ENCODE data around the gene XPC. TPM values are rescaled to one million over a fixed set of nuclear protein-coding genes. Genes with fewer than 3 reads are reported as not detected.
A peak's percentile ranks its signal among the peaks of the same experiment; 100 is the strongest.

XPC gene
- total RNA-seq, 1 experiment from 2014 or later: 34.9 TPM

- TF ChIP-seq PRDM15 (CRISPR knock-in tag; IDR thresholded peaks at IDR 0.05) (no peak), ZNF671 (CRISPR knock-in tag; IDR thresholded peaks at IDR 0.05) (no peak), USF2 (CRISPR knock-in tag; IDR thresholded peaks at IDR 0.05) (no peak), SP1 (CRISPR knock-in tag; conservative IDR thresholded peaks at IDR 0.05) (no peak), NR3C1 (CRISPR knock-in tag; conservative IDR thresholded peaks at IDR 0.05; ENCODE audit: low read depth) (no peak), GABPB1 (CRISPR knock-in tag; IDR thresholded peaks at IDR 0.05) (no peak), USF1 (CRISPR knock-in tag; IDR thresholded peaks at IDR 0.05) (no peak), ZNF219 (CRISPR knock-in tag; IDR thresholded peaks at IDR 0.05; ENCODE audit: borderline replicate concordance) (no peak), MYBL2 (CRISPR knock-in tag; IDR thresholded peaks at IDR 0.05) (no peak), ZNF281 (CRISPR knock-in tag; IDR thresholded peaks at IDR 0.05) (no peak), ARID4B (CRISPR knock-in tag; IDR thresholded peaks at IDR 0.05; ENCODE audit: borderline replicate concordance) (no peak)
These were observed 26.8 kb downstream of the XPC start (continued) for GRCh38 chr3:14151471-14152083.

- Mint-ChIP-seq H3K9me3 (no peaks in the 10 kb centered on the region), H3K4me1 (peaks cover 20% of the 10 kb centered on the region), H3K27me3 (ENCODE audit: low read depth) (no peaks in the 10 kb centered on the region), H3K4me3 (no peak overlapping the region), H3K36me3 (peaks cover 23% of the 10 kb centered on the region), H3K27ac (peak overlapping the region; percentile 77)
- DNase-seq (ENCODE audit: low spot score) (no peak), ATAC-seq (no peak)
- CTCF ChIA-PET: interaction anchor here (0.9 to 1.8 kb wide), 2 partner anchors 25 to 53 kb away, joined by 3 to 4 read pairs; no protein-coding TSS in a partner anchor
- POLR2A ChIA-PET: interaction anchor here (0.5 kb wide), 1 partner anchor 665 kb away, joined by 6 read pairs; no protein-coding TSS in a partner anchor
- TF ChIP-seq KAT7 (CRISPR knock-in tag; IDR thresholded peaks at IDR 0.05; ENCODE audit: borderline replicate concordance): no peak
- TF ChIP-seq ARID4B (CRISPR knock-in tag; IDR thresholded peaks at IDR 0.05; ENCODE audit: borderline replicate concordance): no peak
- no peak for TF ChIP-seq IRF1 (CRISPR knock-in tag; IDR thresholded peaks at IDR 0.05)
- no peak for TF ChIP-seq SOX15 (CRISPR knock-in tag; IDR thresholded peaks at IDR 0.05)
- no peak for TF ChIP-seq USF1 (CRISPR knock-in tag; IDR thresholded peaks at IDR 0.05)
These were observed 27.7 kb downstream of the XPC start for GRCh38 chr3:14150491-14151230.

All from WTC11 (cell line).